IMR-90 (cell line): ENCODE measurements around the gene CLSTN1.

Source experiments
- MXI1 ChIP-seq: IDR thresholded peaks from 2 replicates; pipeline ENCODE4 v1.6.1; 2012; ENCODE audit warnings: low read depth, mild to moderate bottlenecking, low read length, moderate library complexity, borderline replicate concordance
- POLR2A ChIP-seq: IDR thresholded peaks from 2 replicates; pipeline ENCODE4 v1.6.1; 2012; ENCODE audit warnings: mild to moderate bottlenecking, low read depth, low read length

DNA sequence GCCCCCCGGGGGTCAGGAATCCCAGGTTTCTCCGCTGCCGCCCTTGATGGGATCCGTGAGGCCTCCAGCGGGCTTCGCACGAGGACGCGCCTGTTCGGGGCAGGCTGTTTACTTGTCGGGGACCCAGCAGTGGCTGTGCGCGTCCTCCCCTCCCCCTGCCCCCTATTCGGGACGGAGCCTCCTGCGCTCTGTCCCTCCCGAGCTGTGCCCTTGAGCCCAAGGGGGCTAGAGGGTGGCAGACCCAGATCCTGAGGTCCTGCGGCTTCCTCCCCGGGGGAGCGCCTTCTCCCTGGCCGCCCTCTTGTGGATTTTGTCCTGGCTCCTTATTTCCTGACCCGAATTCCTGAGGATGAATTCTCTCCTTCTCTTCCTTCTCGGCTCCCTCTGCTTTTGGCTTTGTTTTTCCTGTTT, 133.8 kb downstream of the CLSTN1 start:
- peak; percentile 65; the same call in 1 of the 2 replicates for TF ChIP-seq MXI1
- TF ChIP-seq POLR2A, result no peak; the same call in 1 of the 2 replicates
